Measurements from ENCODE around the gene TSHZ2. TPM values are rescaled to one million over a fixed set of nuclear protein-coding genes. Genes with fewer than 3 reads are reported as not detected.
"Not testable (repeated sequence)": the region's sequence is repeated elsewhere in the genome, so short reads cannot be mapped to it uniquely, and the experiment has no call there.

The TSHZ2 gene
- total RNA-seq, 2 donors from 2014 or later = 29.1 to 30.7 TPM

DNA sequence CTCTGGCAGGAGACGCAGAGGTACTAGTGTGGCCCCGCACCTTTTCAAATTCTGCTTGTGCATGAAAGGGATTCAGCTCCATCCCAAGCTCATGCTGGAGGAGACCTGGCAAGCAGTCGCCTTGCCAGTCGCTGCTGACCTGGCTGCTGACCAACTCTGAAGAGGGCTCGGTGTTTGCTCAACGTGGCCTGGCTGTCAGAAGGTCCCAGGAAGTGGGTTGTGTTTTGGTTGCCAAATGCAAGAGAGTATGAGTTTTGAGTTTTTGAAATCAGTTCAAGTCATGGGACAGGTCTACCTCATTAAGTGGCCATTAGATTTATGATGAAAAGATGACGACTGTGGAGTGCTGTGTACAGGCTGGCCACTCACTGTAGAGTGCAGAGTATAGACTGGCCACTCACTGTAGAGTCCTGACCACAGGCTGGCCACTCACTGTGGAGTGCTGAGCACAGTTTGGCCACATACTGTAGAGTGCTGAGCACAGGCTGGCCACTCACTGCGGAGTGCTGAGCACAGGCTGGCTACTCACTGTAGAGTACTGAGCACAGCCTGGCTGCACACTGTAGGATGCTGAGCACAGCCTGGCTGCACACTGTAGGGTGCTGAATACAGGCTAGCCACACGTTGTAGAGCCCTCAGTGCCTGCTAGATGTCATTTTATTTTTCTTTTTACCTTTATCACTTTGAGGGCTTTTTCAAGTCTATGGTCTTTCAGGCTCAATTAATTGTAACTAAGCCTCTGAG is 427.6 kb downstream of the TSHZ2 start:
- no peaks in the 10 kb centered on the region for H3K9me3 ChIP-seq (ENCODE audit: control insufficient read depth, low read length, poor library complexity, severe bottlenecking)
- Mint-ChIP-seq H3K36me3 (ENCODE audit: low read depth) (no peaks in the 10 kb centered on the region), H3K4me1 (peaks cover 14% of the 10 kb centered on the region), H3K27me3 (no peaks in the 10 kb centered on the region), H3K4me3 (no peak overlapping the region), H3K27ac (peak overlapping the region; percentile 12)
- DNase-seq = no peak
- ATAC-seq = no peak

DNA sequence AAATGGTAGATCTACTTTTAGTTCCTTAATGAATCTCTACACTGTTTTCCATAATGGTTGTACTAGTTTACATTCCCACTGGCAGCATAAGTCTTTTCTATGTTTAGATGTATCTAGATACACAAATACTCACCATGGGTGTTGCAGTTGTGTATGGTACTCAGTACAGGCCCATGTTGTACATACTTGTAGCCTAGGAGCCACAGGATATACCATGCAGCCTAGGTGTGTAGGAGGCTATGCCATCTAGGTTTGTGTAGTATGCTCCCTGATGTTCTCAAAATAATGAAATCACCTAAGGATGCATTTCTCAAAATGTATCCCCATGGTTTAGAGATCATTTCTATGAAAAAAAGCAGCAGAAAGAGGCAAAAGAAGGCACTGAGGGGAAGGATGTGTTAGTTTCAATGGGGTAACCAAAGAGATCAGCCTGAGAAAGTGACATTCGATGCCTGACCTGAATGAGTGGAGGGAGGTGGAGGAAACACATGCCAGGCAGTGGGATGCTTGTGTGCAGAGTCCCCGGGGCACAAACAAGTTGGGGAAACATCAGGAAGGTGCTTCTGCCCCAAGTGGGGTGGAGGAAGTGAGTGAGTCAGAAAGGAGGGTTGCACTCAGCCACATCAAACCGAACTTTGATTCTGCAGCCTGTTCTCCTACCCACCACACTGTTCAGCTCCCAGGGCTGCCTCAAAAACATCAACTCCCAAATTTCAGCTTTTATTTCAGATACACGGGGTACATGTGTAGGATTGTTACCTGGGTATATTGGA is 430.3 kb downstream of the TSHZ2 start:
- ATAC-seq = peak; percentile 94
- peak overlapping the region; percentile 56 for H3K27ac Mint-ChIP-seq
- DNase-seq = no peak
- peaks cover 14% of the 10 kb centered on the region for H3K4me1 Mint-ChIP-seq
- no peaks in the 10 kb centered on the region for H3K27me3 Mint-ChIP-seq
- peak overlapping the region; percentile 52 for H3K4me3 Mint-ChIP-seq
- no peaks in the 10 kb centered on the region for H3K9me3 ChIP-seq (ENCODE audit: control insufficient read depth, low read length, poor library complexity, severe bottlenecking)
- no peaks in the 10 kb centered on the region for H3K36me3 Mint-ChIP-seq (ENCODE audit: low read depth)

DNA sequence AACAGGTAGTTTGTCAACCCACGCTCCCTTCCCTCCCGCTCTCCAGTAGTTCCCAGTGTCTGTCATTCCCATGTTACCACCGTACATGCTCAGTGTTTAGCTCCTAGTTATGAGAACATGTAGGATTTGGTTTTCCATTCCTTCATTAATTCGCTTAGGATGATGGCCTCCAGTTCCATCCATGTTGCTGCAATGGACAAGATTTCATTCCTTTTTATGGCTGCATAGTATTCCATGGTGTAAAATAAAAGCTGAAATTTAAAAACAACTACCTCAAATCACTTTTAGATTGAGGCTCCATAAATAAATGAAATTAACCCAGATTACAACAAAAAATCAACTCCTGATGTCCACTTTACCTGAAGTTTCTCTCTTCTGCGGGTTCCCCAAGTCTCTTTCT is 430.9 kb downstream of the TSHZ2 start:
- Mint-ChIP-seq H3K4me3 (no peak overlapping the region), H3K4me1 (peaks cover 14% of the 10 kb centered on the region), H3K36me3 (ENCODE audit: low read depth) (no peaks in the 10 kb centered on the region), H3K27ac (peak overlapping the region; percentile 56), H3K27me3 (no peaks in the 10 kb centered on the region)
- ATAC-seq (no peak), DNase-seq (no peak)
- H3K9me3 ChIP-seq (ENCODE audit: control insufficient read depth, low read length, poor library complexity, severe bottlenecking) = no peaks in the 10 kb centered on the region

DNA sequence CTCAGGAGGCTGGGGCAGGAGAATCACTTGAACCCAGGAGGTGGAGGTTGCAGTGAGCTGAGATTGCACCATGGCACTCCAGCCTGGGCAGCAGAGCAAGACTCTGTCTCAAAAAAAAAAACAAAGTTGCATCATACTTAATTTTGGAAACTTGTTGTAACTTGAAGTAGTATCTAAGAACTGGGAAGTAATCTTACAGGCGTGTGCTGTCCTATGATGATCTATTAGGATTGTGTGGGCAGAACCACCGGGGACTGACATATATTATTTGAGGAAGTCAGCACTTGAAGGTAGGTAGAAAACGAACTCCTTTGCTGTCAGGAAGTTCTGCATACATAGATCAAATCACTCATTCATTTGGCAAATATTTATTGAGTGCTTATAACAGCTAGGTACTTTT is 433.0 kb downstream of the TSHZ2 start:
- peaks cover 8% of the 10 kb centered on the region for H3K4me1 Mint-ChIP-seq
- H3K4me3 Mint-ChIP-seq = no peak overlapping the region
- DNase-seq (no peak), ATAC-seq (no peak)
- no peaks in the 10 kb centered on the region for H3K9me3 ChIP-seq (ENCODE audit: control insufficient read depth, low read length, poor library complexity, severe bottlenecking)
- no peaks in the 10 kb centered on the region for H3K27me3 Mint-ChIP-seq
- H3K27ac Mint-ChIP-seq = no peak overlapping the region
- H3K36me3 Mint-ChIP-seq (ENCODE audit: low read depth) = no peaks in the 10 kb centered on the region

DNA sequence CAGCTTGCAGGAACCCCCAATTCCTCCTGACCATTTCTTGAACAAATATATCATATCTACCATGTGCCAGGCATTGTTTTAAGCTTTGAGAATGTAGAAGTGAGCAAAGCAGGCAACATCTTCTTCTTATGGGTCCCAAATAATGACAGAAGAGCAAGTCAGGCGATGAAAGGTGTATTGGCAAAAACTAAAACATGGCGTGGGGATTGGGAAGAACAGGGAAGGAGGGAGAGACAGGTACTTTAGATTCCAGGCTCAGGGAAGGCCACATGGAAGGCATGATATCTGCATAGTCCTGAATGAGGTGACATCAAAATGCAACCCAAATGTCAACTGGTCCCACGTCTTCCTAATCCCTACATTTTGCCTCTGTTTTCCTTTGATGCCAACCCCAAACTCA is 434.4 kb downstream of the TSHZ2 start:
- H3K4me3 Mint-ChIP-seq = no peak overlapping the region
- H3K27ac Mint-ChIP-seq = peak overlapping the region; percentile 30
- DNase-seq = no peak
- H3K27me3 Mint-ChIP-seq = no peaks in the 10 kb centered on the region
- H3K4me1 Mint-ChIP-seq = peaks cover 8% of the 10 kb centered on the region
- no peaks in the 10 kb centered on the region for H3K36me3 Mint-ChIP-seq (ENCODE audit: low read depth)
- no peak for ATAC-seq
- no peaks in the 10 kb centered on the region for H3K9me3 ChIP-seq (ENCODE audit: control insufficient read depth, low read length, poor library complexity, severe bottlenecking)

DNA sequence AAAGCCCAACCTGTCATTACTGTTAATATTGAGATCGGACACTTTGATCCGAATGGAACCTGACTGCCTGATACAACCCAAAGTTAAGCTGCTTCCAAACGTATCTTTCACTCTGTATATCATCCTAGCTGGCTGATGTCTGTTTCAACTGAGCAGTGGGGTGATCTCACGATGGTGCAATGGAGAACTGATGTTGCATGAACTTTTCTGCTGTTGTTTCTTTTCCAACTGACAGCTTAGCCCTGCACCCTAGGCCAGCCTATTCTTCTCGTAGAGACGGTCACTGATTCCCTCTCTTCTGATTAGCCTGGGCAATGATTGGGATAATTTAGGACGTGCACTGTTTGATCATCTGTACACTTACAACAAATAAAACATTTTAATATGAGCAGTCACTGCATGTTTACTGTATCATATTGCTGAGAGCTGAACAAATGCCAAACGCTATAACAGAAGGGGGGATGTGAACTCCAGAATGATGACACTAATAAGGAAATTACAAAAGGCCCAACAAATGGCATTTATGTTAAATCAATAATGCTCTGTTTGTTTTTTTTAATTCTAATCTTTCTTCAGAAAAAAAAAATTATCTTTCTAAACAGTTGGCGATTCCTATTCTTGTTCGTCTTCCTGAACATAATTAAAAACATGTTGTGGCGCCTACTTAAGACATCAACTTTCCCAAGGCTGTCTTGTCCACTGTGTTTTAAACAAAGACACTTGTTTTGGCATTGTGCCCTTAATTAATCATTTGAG is 436.7 kb downstream of the TSHZ2 start:
- Mint-ChIP-seq H3K4me3 (no peak overlapping the region), H3K4me1 (peaks cover 5% of the 10 kb centered on the region), H3K27me3 (no peaks in the 10 kb centered on the region), H3K27ac (no peak overlapping the region), H3K36me3 (ENCODE audit: low read depth) (no peaks in the 10 kb centered on the region)
- DNase-seq (no peak), ATAC-seq (no peak)
- no peaks in the 10 kb centered on the region for H3K9me3 ChIP-seq (ENCODE audit: control insufficient read depth, low read length, poor library complexity, severe bottlenecking)

DNA sequence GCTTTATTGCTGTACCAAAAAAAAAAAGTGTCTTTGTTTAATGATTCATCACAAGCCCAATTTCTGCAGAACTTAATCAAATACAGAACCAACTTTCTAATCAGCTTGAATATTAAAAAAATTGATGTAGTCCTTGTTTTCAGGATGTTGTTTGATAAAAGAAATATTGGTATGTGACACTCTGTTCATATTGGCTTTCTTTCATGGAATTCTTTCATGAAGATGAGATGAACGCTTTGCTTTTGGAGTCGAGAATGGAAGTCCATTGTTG is 437.2 kb downstream of the TSHZ2 start:
- no peak overlapping the region for H3K4me3 Mint-ChIP-seq
- H3K9me3 ChIP-seq (ENCODE audit: control insufficient read depth, low read length, poor library complexity, severe bottlenecking) = no peaks in the 10 kb centered on the region
- DNase-seq (no peak), ATAC-seq (no peak)
- no peak overlapping the region for H3K27ac Mint-ChIP-seq
- no peaks in the 10 kb centered on the region for H3K36me3 Mint-ChIP-seq (ENCODE audit: low read depth)
- peaks cover 5% of the 10 kb centered on the region for H3K4me1 Mint-ChIP-seq
- no peaks in the 10 kb centered on the region for H3K27me3 Mint-ChIP-seq

DNA sequence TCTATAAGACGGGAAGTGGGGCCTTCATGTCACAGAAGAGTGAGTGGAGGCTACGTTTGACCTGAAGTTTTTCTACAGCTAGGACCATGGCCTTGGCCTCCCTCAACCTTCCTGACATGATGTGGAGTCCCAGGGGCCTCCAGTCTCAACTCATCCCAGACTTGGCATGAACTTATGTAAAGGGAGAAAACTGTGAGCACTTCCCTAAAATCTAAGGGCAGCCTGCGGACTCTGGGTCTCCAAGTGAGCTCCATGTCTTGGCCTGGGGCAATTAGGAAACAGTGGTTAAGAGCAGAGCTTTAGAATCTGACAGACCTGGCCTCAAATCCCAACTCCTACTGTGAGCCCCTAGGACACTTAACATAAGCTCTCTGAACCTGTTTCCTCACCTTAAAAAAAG is 439.0 kb downstream of the TSHZ2 start:
- Mint-ChIP-seq H3K4me1 (peaks cover 11% of the 10 kb centered on the region), H3K27me3 (no peaks in the 10 kb centered on the region), H3K36me3 (ENCODE audit: low read depth) (no peaks in the 10 kb centered on the region), H3K27ac (no peak overlapping the region), H3K4me3 (no peak overlapping the region)
- DNase-seq (no peak), ATAC-seq (no peak)
- H3K9me3 ChIP-seq (ENCODE audit: control insufficient read depth, low read length, poor library complexity, severe bottlenecking) = no peaks in the 10 kb centered on the region

DNA sequence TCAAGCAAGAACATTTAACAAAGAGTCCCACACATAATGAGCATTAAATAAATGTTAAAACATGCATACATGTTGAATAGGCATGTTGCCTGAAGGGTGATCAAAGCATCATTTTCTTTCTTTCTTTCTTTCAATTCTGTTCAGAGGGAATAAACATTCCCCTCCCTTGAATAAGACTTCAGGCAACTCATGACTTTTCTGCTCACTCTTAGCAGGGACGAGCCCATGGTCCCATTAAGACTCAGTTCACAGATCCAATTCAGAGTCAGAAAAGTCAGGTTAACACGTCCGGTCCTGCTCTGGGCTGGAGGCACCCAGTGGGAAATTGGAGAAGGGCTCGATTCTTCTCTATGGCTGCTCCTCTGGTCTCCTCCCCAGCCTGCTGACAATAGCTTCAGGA is 439.7 kb downstream of the TSHZ2 start:
- Mint-ChIP-seq H3K27ac (no peak overlapping the region), H3K4me1 (peaks cover 11% of the 10 kb centered on the region), H3K4me3 (no peak overlapping the region), H3K27me3 (no peaks in the 10 kb centered on the region), H3K36me3 (ENCODE audit: low read depth) (no peaks in the 10 kb centered on the region)
- no peak for ATAC-seq
- DNase-seq = no peak
- H3K9me3 ChIP-seq (ENCODE audit: control insufficient read depth, low read length, poor library complexity, severe bottlenecking) = no peaks in the 10 kb centered on the region

DNA sequence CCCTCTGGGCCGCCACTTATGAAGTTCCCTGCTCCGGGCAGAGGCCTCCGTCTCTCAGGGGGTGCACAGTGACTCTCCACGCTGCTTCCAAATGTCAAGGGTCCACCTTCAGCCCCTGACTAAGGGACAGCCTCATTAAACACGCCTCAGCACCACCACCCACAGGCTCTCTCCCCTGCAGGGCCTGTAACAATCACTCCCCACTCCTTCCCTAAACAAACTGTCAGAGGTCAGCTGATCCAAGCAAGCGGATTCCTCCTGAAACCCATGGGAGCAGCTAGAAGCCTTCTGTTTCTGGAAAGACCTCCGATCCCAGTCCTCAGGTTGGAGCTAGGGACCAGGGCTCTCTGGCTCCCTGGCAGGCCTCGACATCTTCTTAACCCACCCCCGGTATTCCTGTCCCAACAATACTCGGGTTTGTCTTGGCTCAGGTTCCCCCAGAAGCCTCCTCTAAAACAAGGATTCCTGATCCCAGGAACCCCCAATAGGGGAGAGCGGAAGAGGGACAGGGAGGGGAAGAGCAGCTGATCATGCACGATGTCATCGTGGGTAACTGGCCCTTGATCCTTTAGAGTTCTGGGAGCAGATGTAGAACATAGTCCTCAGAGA is 440.5 kb downstream of the TSHZ2 start:
- H3K27me3 Mint-ChIP-seq = no peaks in the 10 kb centered on the region
- peaks cover 11% of the 10 kb centered on the region for H3K4me1 Mint-ChIP-seq
- DNase-seq = no peak
- no peak overlapping the region for H3K4me3 Mint-ChIP-seq
- H3K9me3 ChIP-seq (ENCODE audit: control insufficient read depth, low read length, poor library complexity, severe bottlenecking) = no peaks in the 10 kb centered on the region
- H3K36me3 Mint-ChIP-seq (ENCODE audit: low read depth) = peaks cover 1% of the 10 kb centered on the region
- ATAC-seq = no peak
- H3K27ac Mint-ChIP-seq = peak overlapping the region; percentile 61

DNA sequence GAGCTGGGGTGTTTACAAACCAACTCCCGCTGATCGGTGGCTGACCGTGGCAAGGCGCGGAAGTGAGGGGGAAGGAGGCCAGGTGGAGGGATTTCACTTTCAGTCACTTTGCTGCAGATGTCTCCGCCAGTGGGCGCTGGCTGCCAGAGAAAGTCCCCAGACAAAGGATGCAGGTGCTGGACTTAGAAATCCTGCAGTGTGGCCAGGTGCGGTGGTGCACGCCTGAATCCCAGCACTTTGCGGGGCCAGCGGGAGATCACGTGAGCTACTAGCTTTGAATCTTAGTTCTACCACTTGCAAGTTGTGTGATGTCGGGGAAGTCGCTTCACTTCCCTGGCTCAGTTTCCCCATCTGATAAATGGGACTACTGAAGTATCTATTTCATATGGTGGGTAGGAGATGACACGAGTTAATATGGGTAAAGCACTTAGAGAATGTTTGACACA is 441.1 kb downstream of the TSHZ2 start:
- DNase-seq (peak; percentile 13 to 32 (median 29)), ATAC-seq (peak; percentile 41)
- peaks cover 3% of the 10 kb centered on the region for H3K36me3 Mint-ChIP-seq (ENCODE audit: low read depth)
- peaks cover 11% of the 10 kb centered on the region for H3K4me1 Mint-ChIP-seq
- H3K27ac Mint-ChIP-seq = peak overlapping the region; percentile 61
- no peaks in the 10 kb centered on the region for H3K9me3 ChIP-seq (ENCODE audit: control insufficient read depth, low read length, poor library complexity, severe bottlenecking)
- no peak overlapping the region for H3K4me3 Mint-ChIP-seq
- H3K27me3 Mint-ChIP-seq = no peaks in the 10 kb centered on the region

DNA sequence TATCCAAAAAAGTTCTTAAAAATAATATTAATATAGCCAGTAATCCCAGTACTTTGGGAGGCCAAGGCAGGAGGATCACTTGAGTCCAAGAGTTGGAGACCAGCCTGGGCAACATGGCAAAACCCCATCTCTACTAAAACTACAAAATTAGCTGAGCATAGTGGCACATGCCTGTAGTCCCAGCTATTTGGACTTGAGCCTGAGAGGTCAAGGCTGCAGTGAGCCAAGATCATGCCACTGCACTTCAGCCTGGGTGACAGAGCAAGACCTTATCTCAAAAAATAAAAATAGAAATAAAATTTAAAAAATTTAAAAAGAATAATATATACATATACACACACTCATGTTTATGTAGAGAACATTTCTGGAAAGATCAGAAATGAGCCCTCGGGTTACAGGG is 441.7 kb downstream of the TSHZ2 start:
- not testable (repeated sequence) for DNase-seq; H3K36me3 Mint-ChIP-seq (ENCODE audit: low read depth); H3K4me3 Mint-ChIP-seq; H3K9me3 ChIP-seq (ENCODE audit: control insufficient read depth, low read length, poor library complexity, severe bottlenecking); H3K27ac Mint-ChIP-seq; ATAC-seq; H3K27me3 Mint-ChIP-seq
- H3K4me1 Mint-ChIP-seq = peaks cover 11% of the 10 kb centered on the region

Measured in T-helper 17 cell (primary cell).